ENCODE measurements around the gene CISD3. TPM values are rescaled to one million over a fixed set of nuclear protein-coding genes. Genes with fewer than 3 reads are reported as not detected.

CISD3 gene
- total and polyA plus RNA-seq, 4 donors: 4.5 to 152 (median 37.3) TPM

DNA sequence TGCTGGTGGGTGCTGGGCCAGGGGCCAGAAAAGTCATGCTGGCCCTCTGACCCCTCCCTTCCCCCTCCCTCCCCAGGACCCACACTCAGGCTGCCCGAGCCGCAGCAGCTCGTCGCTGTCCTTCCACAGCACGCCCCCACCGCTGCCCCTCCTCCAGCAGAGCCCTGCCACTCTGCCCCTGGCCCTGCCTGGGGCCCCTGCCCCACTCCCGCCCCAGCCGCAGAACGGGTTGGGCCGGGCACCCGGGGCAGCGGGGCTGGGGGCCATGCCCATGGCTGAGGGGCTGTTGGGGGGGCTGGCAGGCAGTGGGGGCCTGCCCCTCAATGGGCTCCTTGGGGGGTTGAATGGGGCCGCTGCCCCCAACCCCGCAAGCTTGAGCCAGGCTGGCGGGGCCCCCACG lies 8.3 kb upstream of the CISD3 start:
- H3K36me3 ChIP-seq (ENCODE audit: control insufficient read depth in 4 of 4, insufficient read depth in 3 of 4, low read depth in 1 of 4, low read length in 3 of 4): peaks cover 3 to 16% (median 7%) of the 10 kb centered on the region in 4 donors
- H3K9me3 ChIP-seq (ENCODE audit: control insufficient read depth in 4 of 4, low read length in 3 of 4): no peaks in the 10 kb centered on the region
- no peak overlapping the region for H3K9ac ChIP-seq (ENCODE audit: low read depth in 1 of 2, low read length in 2 of 2)
- no peak for DNase-seq (ENCODE audit: low spot score)
- H3K27ac ChIP-seq (ENCODE audit: low read depth in 1 of 2, low read length in 2 of 2): no peak overlapping the region
- H3K4me3 ChIP-seq (ENCODE audit: low read depth in 1 of 3, low read length in 3 of 3): no peak overlapping the region
- WGBS: 98% methylated on average over 16 of the region's 16 CpGs
- TF ChIP-seq, protein P1, sequence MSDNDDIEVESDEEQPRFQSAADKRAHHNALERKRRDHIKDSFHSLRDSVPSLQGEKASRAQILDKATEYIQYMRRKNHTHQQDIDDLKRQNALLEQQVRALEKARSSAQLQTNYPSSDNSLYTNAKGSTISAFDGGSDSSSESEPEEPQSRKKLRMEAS (IDR thresholded peaks at IDR 0.05): no peak
- TF ChIP-seq TAF1 (conservative IDR thresholded peaks at IDR 0.05) (no peak), NR2F2 (IDR thresholded peaks at IDR 0.05) (no peak), HNF4A (conservative IDR thresholded peaks at IDR 0.05) (no peak), SP1 (IDR thresholded peaks at IDR 0.05) (no peak), EGR1 (IDR thresholded peaks at IDR 0.05; ENCODE audit: low read depth in 2 of 2) (no peak), RXRA (IDR thresholded peaks at IDR 0.05) (no peak), FOXA1 (IDR thresholded peaks at IDR 0.05) (no peak), RAD21 (IDR thresholded peaks at IDR 0.05) (no peak), GABPA (IDR thresholded peaks at IDR 0.05 in 1 of 2, conservative IDR thresholded peaks at IDR 0.05 in 1 of 2) (no peak), JUND (IDR thresholded peaks at IDR 0.05) (no peak), YY1 (IDR thresholded peaks at IDR 0.05) (no peak), FOXA2 (IDR thresholded peaks at IDR 0.05) (no peak)
- TF ChIP-seq, protein P2, sequence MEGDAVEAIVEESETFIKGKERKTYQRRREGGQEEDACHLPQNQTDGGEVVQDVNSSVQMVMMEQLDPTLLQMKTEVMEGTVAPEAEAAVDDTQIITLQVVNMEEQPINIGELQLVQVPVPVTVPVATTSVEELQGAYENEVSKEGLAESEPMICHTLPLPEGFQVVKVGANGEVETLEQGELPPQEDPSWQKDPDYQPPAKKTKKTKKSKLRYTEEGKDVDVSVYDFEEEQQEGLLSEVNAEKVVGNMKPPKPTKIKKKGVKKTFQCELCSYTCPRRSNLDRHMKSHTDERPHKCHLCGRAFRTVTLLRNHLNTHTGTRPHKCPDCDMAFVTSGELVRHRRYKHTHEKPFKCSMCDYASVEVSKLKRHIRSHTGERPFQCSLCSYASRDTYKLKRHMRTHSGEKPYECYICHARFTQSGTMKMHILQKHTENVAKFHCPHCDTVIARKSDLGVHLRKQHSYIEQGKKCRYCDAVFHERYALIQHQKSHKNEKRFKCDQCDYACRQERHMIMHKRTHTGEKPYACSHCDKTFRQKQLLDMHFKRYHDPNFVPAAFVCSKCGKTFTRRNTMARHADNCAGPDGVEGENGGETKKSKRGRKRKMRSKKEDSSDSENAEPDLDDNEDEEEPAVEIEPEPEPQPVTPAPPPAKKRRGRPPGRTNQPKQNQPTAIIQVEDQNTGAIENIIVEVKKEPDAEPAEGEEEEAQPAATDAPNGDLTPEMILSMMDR (IDR thresholded peaks at IDR 0.05; ENCODE audit: low read depth, low read length, missing input control): no peak
- TF ChIP-seq, protein P3, sequence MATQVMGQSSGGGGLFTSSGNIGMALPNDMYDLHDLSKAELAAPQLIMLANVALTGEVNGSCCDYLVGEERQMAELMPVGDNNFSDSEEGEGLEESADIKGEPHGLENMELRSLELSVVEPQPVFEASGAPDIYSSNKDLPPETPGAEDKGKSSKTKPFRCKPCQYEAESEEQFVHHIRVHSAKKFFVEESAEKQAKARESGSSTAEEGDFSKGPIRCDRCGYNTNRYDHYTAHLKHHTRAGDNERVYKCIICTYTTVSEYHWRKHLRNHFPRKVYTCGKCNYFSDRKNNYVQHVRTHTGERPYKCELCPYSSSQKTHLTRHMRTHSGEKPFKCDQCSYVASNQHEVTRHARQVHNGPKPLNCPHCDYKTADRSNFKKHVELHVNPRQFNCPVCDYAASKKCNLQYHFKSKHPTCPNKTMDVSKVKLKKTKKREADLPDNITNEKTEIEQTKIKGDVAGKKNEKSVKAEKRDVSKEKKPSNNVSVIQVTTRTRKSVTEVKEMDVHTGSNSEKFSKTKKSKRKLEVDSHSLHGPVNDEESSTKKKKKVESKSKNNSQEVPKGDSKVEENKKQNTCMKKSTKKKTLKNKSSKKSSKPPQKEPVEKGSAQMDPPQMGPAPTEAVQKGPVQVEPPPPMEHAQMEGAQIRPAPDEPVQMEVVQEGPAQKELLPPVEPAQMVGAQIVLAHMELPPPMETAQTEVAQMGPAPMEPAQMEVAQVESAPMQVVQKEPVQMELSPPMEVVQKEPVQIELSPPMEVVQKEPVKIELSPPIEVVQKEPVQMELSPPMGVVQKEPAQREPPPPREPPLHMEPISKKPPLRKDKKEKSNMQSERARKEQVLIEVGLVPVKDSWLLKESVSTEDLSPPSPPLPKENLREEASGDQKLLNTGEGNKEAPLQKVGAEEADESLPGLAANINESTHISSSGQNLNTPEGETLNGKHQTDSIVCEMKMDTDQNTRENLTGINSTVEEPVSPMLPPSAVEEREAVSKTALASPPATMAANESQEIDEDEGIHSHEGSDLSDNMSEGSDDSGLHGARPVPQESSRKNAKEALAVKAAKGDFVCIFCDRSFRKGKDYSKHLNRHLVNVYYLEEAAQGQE (IDR thresholded peaks at IDR 0.05): no peak
- TF ChIP-seq, protein P4, sequence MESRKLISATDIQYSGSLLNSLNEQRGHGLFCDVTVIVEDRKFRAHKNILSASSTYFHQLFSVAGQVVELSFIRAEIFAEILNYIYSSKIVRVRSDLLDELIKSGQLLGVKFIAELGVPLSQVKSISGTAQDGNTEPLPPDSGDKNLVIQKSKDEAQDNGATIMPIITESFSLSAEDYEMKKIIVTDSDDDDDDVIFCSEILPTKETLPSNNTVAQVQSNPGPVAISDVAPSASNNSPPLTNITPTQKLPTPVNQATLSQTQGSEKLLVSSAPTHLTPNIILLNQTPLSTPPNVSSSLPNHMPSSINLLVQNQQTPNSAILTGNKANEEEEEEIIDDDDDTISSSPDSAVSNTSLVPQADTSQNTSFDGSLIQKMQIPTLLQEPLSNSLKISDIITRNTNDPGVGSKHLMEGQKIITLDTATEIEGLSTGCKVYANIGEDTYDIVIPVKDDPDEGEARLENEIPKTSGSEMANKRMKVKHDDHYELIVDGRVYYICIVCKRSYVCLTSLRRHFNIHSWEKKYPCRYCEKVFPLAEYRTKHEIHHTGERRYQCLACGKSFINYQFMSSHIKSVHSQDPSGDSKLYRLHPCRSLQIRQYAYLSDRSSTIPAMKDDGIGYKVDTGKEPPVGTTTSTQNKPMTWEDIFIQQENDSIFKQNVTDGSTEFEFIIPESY (IDR thresholded peaks at IDR 0.05): no peak
- H3K27me3 ChIP-seq (ENCODE audit: control insufficient read depth in 4 of 4, insufficient read depth in 4 of 4, low read length in 3 of 4): no peaks in the 10 kb centered on the region
- H3K4me1 ChIP-seq (ENCODE audit: control insufficient read depth in 4 of 4, insufficient read depth in 4 of 4, low read length in 3 of 4): peaks cover 0 to 2% (median 0%) of the 10 kb centered on the region in 4 donors

Data from liver (tissue), 9 donors.